HG03039 (cell line): ENCODE data around the gene FYN.
A peak's percentile ranks its signal among the peaks of the same experiment; 100 is the strongest.

Experiments used
- ATAC-seq: cut with Tn5 transposase; IDR thresholded peaks from one replicate; pipeline ENCODE4 v1.9.1; 2021; ENCODE audit warnings: mild to moderate bottlenecking, moderate library complexity; ENCODE audit not compliant: unreplicated experiment

Gene FYN

DNA sequence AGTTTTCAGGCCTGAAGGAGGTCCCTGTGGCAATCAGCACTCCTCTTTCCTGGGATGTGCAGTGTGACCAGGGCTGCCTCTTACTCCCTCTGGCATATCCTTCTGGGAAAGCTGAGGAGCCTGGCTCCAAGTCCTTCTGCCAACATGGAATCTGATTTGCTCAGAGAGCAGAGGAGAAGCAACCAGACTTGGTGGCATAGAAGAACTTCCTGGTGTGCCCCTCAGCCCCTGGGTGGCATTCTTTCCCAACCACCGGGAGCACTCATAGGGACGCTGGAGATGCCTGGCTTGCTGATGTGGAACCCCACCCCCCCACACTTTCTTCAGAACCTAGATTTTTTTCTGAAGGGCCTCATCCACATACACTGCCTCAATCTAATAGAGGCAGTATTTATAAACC lies 160.0 kb downstream of the FYN start:
- no peak for ATAC-seq

DNA sequence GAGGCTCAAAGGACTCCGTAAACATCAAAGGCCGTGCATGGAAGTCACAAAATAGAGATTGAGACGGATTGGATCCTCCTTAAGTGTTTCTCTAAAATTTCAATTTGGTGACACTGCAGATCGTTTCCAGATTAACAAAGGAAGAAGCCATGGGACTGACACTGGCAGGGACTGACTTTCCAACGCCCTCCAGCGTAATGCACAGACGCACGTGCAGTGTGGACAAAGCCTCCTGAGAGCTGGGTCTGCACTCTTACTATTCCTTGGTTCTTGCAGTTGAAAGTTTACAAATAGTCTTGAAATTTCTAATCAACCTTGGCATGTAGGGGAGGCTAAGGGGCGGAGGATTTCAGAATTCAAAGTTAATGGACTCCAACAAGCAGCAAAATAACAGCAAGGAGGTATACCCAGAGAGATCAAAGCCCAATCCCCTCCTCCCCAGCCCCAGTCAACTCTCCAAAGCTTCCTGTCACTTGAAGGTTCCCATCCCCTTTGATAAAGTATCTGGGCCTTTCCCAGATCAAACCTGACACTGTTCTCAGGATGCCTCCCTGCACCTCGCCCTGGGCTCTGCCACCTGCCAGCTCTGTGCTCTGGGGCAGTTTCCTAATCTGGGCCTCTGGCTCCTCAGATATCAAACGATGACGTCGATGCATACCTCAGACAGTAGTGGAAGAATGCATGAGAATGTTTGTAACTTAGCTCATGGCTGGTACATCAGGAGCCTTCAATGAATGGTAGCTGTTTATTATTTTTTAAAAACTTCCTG lies 161.1 kb downstream of the FYN start:
- ATAC-seq = no peak

DNA sequence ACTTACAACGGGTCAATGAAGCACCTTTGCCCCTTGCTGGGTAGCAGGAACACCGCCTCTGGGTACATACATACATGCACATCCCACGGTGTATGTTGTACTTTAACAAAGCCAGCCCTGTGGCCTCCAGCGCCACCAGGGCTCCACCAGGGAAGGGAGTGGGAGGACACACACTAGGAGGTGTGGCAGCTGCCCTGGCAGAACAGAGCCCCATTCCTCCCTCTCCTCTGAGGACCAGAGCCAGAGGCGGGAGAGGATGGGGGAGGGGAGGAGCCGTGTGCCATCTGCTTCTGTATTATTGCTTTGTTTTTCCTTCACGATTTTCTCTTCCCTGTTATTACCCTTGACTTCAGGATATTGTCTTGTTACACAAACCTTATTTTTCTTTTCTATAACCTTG lies 161.8 kb downstream of the FYN start:
- no peak for ATAC-seq

DNA sequence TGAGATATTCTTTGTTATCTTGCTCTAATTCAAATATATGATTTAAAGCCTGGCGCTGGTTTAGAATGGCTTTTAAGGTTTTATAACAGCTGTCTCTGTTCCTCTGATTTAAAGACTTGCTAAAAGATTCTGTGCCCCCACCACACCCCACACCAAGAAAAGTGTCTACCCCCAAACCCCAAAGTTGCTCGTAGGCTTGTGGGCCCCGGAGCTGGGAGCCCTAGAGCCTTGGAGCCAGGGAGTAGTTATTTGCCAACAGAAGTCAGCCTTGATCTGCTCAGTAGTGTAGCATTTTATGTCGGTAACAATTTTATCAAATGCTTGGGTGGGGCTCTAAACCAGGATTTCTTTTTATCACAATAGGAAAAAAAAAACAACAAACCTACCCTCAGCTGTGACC lies 162.3 kb downstream of the FYN start:
- ATAC-seq = no peak

DNA sequence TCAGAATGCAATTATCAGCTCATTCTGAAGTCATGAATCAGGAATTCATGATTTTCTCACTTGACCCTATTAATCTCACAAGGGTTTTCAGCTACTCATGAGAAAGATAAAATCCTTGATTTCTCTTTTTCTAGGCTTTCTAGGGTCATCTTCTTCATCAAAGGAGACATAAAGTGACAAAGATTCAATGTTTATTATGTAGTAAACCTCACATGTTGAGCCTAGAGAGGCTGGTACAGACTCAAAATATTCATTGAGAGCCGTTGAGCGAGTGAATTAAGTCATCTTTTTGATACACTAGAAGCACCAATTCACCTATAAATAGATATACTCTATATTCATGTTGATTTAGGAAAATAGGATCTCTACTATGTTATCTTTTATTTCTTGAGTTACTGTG lies 162.8 kb downstream of the FYN start:
- no peak for ATAC-seq

DNA sequence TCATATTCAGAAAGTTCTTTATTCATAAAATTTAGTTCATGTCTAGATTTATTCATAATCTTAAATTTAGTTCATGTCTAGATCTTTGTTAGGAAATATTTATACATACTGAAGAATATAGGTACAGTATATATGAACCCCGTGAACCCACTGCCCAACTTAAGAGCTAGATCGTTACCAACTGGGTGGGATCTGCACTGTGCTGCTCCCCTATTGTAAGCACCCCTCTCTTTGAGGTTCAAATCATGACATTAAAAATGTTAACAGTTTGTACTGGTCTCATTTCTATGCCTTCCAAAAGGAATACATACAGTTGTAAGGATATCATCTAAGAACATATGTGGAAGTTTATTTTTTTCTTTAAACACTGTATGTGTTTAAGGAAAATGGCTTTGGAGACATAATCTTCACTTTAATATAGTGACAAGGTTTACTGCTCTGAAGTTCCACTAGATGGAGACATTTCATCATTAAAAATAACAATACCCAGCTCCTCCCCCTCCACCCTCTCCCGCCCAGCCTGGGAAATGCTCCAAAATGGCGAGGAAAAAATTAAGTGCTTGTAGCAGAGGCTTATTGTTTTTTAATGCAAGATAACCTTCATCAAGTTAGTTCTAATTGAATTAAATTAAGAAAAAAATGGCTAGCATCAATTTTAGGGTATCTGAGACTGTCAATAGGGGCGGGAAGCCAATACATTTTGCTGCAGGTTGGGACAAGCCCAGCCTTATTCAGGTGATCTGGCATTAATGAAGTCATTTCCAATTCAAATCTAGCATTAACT lies 163.4 kb downstream of the FYN start:
- peak; percentile 84 for ATAC-seq

DNA sequence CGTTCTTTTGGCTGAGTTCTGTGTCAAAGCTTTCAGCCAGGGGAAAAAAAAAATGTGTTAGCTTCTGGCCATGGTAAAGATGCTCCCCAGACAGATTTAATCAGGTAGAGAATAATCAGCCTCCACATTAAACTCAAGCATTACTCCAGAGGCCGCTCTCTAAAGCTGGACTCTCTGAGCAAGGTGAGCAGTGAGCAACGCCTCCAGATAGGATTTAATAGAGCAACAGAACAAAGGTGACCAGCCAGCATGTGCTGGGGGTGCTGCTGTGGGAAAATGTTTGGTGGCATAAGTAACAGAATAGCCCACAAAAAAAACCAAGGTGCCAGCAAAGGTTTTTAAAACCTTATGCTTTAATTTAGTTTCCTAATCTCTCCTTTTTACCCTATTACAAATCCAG lies 164.1 kb downstream of the FYN start:
- ATAC-seq = no peak

DNA sequence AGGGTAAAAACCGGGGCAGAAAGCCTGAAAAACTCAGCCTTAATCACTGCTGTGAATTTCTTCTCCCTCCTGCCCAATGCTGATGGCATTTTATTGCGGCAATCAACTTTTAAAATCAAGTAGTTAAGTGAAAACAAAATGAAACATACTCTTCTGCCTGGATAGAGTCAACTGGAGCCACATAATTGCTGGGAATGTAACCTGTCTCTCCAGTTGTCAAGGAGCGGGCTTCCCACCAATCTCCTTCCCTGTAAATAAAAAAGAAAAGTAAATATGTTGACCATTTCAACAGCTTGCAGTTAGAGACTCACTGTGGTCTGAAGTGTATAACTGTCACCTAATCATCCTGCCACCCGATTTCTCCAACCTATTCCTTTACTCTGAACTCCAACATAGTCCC lies 165.5 kb downstream of the FYN start:
- no peak for ATAC-seq

DNA sequence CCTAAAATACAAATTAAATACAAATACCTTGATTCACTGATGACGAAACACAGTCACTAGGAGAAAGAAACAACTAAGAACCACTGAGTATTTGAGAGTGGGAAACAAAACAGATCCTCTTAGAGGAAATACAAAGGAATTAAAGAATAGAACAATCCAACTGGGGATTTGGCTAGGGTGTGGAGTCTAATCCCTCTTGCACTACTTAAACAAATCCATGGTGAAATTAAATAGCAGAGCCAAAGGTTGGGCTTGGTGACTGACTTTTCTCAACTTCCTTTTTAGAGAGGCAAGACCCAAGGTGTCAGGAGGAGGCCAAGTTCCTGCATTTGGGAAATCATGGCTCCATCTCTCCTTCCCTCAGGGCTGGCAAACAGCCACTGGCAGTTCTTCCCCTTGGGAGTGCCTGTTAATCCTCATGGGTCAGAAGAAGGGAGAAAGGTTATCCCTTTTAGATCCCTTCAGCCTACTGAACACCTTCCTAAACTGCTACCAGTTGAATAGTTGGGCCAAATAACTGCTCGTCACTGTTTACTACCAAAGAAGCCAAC lies 166.3 kb downstream of the FYN start:
- ATAC-seq = no peak

DNA sequence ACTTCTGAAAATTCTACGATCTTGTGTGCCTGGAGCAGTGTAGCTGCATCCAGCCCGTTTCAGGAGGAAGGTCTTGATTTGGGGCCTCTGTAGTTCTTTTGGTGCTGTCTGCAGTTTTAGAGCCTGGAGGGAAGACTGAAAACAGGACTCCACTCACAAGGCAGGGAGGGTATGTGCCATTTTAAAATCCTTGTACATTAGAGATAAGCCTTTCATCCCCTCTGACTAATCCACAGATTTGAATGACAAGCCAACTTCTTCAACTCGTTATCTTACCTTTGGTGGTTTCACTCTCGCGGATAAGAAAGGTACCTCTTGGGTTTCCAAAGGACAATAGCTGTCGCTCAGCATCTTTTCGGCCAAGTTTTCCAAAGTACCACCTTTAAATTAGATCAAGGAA lies 169.5 kb downstream of the FYN start:
- no peak for ATAC-seq

DNA sequence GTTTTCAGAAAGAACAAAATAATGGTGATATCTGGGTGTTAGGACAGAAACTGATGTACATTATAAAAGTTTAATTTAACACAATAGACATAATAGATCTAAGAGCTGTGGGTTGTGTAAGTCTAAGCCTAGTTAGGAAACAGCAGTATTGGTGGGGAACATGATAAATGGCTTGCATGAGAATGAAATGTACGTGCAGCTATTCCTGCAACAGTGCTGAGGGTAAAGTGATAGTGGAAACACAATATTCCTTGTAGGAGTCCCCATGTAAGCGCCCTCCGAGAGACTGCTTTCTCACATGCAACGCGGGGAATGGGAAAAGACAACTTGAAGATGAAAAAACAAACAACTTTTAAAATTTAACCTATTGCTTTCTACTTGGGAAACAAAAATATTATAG lies 171.0 kb downstream of the FYN start:
- no peak for ATAC-seq

DNA sequence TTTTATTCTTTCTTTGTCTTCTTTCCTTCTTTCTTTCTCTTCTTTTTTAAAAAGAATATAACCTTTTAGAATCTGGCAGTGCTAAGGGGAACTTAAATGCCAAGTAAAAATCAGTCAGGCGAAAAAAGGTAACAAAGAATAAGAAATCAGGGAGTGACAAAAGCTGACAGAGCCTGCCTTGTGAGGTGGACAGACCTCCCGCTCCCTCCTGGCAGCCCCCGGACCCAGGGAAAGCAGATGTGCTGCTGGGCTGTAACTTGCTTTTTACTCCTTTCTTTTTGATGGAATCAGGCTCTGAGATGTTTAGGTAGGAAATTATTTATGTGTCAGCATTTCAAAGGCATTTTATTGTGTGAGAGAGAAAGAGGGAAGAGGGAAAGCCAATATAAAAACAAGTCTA lies 172.1 kb downstream of the FYN start:
- ATAC-seq = no peak

DNA sequence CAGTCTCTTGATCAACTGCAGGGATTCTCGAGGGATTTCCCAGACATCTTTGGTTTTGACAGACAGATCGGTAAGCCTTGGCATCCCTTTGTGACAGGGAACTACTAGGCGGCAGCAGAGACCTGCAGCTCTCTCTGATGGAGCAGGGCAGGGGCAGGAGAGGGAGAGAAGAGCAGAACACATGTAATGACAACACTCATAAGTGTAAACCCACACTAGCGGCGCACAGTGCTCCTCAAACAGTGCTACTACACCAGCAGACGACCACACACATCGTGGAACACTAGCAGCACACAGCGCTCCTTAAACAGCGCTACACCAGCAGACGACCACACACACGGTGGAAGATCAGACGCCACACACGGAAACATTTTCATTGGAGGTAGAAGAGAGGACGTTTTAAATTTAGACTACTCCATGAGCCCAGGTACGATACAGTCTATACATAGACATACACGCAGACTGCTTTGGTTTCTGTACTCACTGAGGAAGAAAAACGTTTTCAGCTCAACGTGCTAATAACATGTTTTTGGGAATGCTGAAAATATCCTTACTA lies 173.0 kb downstream of the FYN start:
- ATAC-seq = no peak

DNA sequence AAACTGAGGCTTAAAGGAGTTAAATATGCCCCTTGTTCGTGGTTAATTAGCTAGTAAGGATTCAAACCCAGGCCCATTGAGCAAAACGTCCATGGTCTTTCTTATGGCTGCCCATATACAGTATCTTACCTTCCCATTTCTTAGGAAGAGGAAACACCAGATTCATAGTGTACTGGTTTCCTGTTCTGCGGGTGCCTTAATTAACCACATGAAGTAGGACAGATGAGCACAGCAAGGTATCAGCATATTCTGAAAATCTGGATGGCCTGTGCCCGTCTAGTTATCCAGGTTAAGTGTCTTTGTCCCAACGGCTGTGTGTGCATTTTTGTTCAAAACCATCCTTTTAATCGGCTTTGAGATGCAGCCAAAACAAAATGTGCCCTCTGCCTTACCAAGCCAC lies 174.1 kb downstream of the FYN start:
- ATAC-seq = no peak

DNA sequence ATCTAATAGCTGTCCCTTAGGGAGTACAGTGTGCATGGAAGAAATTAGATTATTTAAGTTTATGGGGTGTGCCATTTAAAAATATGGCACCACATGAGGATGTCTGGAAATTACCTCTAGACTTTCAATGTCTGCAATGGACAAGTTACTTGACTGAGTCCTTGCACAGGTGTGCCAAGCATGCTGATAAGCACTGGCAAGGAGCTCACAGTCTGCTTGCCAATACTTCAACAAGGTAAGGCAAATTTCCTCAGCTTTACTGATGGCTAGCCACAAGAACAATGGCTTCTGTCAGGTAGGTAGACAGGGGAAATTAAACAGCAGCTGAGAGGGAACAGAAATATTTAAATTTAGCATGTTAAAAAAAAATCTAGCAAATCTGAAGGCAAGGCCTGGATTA lies 176.4 kb downstream of the FYN start:
- no peak for ATAC-seq

DNA sequence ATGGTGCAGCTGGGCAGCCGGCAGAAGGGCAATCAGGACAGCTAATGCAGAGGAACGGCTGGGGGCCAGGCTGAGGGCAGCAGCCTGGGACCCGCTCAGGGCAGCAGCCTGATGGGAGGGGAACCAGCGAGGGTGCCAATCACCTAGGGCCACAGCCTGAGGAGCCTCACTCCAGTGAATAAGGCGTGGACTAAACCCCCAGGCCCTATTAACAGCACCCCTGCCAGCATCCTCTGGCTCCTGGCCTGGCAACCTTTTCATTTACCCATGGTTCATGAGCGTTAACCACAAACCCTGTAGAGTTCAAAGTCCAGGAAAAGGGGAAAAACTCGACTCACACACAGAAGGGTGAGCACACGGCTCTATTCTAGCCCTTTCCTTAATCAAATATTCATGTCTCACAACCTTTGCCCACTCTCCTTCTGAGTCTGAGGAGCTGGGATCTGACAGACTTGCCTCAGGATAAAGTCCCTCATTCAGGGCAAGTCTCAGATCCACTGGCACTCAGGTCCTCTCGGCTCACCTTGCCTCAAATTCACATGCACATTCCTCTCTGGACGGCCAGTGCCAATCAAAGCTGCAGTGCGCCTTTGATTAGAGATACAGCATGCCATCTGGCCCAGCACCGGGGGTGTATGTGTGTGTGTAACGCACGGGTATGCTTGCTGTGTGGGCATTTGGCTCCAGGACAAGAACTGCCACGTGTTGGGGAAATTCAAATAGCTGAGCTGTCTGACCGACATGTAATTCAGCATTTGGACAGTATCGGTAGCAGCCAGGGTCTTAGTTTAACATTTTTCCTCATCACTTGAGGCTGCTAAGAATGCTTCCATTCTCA lies 180.7 kb downstream of the FYN start:
- ATAC-seq = no peak

DNA sequence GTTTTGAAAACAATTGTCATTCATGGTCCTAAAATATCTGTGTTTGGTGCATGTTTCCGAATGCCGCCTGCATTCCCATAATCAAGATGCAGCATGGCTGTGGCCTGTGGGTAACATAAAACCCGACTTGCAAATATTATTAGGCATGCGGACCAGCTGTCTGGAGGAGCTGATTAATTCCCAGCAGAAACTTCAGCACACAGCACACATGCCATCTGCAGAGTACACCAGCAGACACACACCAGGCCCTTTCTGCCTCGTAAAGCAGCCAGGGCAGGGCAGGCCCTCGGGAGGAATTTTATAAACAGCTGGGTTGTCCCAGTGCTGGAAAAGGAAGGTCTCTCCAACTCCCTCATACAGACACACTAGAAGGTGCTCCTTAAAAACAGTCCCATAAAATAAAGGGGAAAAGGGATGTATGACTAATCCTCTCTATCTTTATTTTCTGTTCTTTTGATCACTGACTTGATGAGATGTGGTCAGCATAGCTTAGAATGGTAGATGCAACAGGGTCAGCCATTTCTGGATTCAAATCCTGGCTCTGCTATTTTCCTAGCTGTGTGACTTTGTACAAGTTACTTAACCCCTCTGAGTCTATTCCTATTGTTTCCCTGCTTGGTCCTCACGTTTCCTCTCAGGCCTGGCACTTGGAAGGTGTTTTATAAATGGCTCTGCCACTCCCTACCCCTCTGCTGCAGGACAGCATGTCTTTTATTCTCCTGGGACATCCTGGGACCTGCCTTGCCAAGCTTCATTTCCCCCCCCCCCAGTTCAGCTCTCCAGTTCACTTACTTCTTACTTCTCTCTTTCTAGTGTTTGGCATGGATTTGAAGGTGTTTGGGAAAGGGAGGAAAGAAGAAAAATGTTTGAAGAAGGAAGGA lies 181.7 kb downstream of the FYN start:
- ATAC-seq = no peak

DNA sequence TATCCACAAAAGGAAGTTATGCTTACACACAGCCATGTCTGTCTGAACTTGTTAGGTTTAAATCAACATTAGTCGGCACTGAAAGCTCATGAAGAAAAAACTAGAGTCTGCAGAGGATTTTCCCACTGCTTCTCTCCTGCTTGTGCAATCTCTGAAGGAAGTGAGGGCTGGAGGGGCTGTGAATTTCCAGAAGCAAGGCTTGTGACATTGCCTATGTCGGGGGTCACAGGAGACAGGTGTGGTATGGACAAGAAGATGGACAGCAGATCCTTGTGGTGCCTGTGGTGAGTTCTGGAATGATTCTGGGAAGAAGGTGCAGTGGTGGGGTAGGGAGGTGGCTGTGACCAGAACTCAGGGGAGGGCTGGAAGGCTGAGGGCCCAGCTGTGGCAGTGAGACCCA lies 183.3 kb downstream of the FYN start:
- no peak for ATAC-seq

DNA sequence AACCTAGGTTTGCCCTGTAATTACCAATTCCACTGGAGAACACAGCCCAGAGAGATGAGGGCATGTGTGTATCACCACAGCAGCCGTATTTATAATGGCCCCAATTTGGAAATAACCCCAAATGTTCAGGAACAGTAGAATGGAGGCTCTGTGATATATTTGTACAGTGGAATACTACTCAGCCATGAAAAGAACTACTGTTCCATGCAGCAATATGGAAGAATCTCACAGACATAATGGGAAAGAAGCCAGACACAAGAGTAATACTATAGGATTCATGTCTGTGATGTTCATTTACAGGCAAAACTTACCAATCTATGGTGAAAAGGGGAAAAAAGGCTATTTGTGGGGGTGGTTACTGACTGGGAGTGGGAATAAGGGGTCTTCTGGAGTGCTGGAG lies 183.8 kb downstream of the FYN start:
- no peak for ATAC-seq

DNA sequence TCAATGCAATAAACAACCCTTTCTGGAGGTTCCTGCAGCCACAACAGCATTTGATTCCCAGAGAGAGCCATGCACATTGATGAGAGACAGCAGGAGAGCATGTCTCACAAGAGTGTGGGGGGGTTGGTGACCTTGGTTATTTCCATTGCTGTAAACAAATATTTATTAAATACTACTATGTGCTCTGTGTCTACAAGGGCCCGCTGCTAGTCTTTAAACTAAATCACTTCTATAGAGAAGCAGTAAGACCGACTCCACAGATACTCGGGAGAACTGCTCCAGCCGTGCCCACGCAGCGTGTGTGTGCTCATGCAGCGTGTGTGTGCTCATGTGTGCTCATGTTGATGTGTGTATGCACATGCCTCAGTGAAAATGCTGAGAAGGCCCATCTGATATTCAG lies 184.9 kb downstream of the FYN start:
- ATAC-seq = no peak
